ENCODE data around the gene F10.

The F10 gene

GRCh38 chr13:113190181-113190580 is 67.6 kb downstream of the F10 start:
- DNase-seq (ENCODE audit: low spot score) (no peak), FAIRE-seq (no peak)

GRCh38 chr13:113192279-113192678 is 69.7 kb downstream of the F10 start:
- DNase-seq (ENCODE audit: low spot score) (no peak), FAIRE-seq (no peak)

- DNase-seq (ENCODE audit: low spot score): no peak
- FAIRE-seq: no peak
These were observed 70.3 kb downstream of the F10 start for GRCh38 chr13:113192902-113193301.

GRCh38 chr13:113195360-113195759 is 72.8 kb downstream of the F10 start:
- DNase-seq (ENCODE audit: low spot score): no peak
- no peak for FAIRE-seq

GRCh38 chr13:113196970-113197737 is 74.6 kb downstream of the F10 start:
- FAIRE-seq: no peak
- no peak for DNase-seq (ENCODE audit: low spot score)
